NCI-H510A treated with DMSO at 0.1 percent for 48 hours (cell line): ENCODE results near the gene GDE1.
A peak's percentile ranks its signal among the peaks of the same experiment; 100 is the strongest.
"Not testable (repeated sequence)": the region's sequence is repeated elsewhere in the genome, so short reads cannot be mapped to it uniquely, and the experiment has no call there.

Experiments used
- DNase-seq: peaks from one replicate; lab custom pipeline; 2025; lab: John Stamatoyannopoulos, UW

The GDE1 gene

GRCh38 chr16:19521471-19522396 lies at the start of gene GDE1:
Gene GDE1, minus strand, starts transcription at chr16:19522098. Its CDS starts 134 bp downstream, at chr16:19521964.
- DNase-seq, result peak; percentile 99

GRCh38 chr16:19567560-19567959 lies 45.7 kb upstream of the GDE1 start:
- no peak for DNase-seq

- DNase-seq, result no peak
These were observed 44.5 kb upstream of the GDE1 start for GRCh38 chr16:19566362-19566761.

GRCh38 chr16:19563377-19563776 lies 41.5 kb upstream of the GDE1 start:
- DNase-seq, result no peak

- DNase-seq, result no peak
These were observed 38.2 kb upstream of the GDE1 start for GRCh38 chr16:19560078-19560477.

- DNase-seq, result peak; percentile 77
These were observed 37.5 kb upstream of the GDE1 start for GRCh38 chr16:19559242-19559910.

GRCh38 chr16:19555938-19556771 lies 34.3 kb upstream of the GDE1 start:
- peak; percentile 74 for DNase-seq

GRCh38 chr16:19555186-19555937 lies 33.5 kb upstream of the GDE1 start, which contains the start of gene VPS35L:
Gene VPS35L, plus strand, starts transcription at chr16:19555703. Its CDS starts 27 bp downstream, at chr16:19555730.
- DNase-seq, result peak; percentile 99

- no peak for DNase-seq
These were observed 27.8 kb upstream of the GDE1 start for GRCh38 chr16:19549673-19550072.

- DNase-seq, result no peak
These were observed 26.2 kb upstream of the GDE1 start for GRCh38 chr16:19548144-19548543.

- DNase-seq, result not testable (repeated sequence)
These were observed 21.5 kb upstream of the GDE1 start for GRCh38 chr16:19543278-19543996.

- DNase-seq, result peak; percentile 100
These were observed 20.4 kb upstream of the GDE1 start for GRCh38 chr16:19542138-19542821.

GRCh38 chr16:19540241-19540970 lies 18.5 kb upstream of the GDE1 start:
- DNase-seq, result no peak

- DNase-seq, result no peak
These were observed 10.7 kb upstream of the GDE1 start for GRCh38 chr16:19532601-19533000.

GRCh38 chr16:19528666-19529065 lies 6.8 kb upstream of the GDE1 start:
- DNase-seq, result no peak

GRCh38 chr16:19527161-19527560 lies 5.3 kb upstream of the GDE1 start:
- DNase-seq, result no peak

GRCh38 chr16:19525385-19525723 lies 3.5 kb upstream of the GDE1 start:
- DNase-seq, result no peak

- DNase-seq, result peak; percentile 74
These were observed 2.9 kb upstream of the GDE1 start for GRCh38 chr16:19524616-19525384.

- DNase-seq, result no peak
These were observed 2.4 kb upstream of the GDE1 start for GRCh38 chr16:19524356-19524615.
